ENCODE results near the gene PRAC2.

DNA sequence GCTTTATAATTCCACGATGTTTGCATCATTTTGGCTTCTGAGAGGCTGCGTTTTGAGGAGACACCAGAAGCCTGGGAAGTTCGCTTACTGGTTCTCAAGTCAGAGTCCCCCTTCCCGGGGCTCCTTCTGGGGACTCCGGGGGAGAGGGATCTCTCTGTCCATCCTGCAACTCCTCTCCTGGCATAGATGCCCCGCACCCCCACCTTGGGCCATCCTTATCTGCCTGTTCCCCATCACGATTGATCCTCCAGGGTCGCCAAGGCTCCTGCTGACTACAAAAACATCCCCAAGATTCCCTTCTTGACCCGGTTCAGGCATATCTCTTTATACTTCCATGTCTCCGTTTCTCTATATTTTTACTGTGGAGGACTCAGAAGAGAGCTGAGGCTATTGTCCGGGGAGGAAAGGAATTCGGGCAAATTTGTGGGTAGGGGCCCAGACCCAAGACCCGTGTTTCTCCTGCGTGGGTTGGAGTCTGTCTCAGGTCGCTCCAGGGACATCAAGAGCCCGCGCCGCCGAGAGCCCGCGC, 24.0 kb downstream of the PRAC2 start:
- TF ChIP-seq EZH2 (IDR thresholded peaks at IDR 0.05) (no peak), POLR2AphosphoS5 (IDR thresholded peaks at IDR 0.05; ENCODE audit: borderline replicate concordance, low read depth, low read length) (no peak)
